CD4-positive, alpha-beta T cell treated with Interleukin-17A for 4 hours (primary cell): ENCODE data around the gene CACNA1C.

Experiments
- DNase-seq: peaks from one replicate; pipeline ENCODE4 v3.0.0-alpha.2; 2020; ENCODE audit warnings: mixed read lengths

CACNA1C gene

GRCh38 chr12:2495417-2496112, 442.8 kb downstream of the CACNA1C start:
- no peak for DNase-seq

GRCh38 chr12:2498964-2499500, 446.2 kb downstream of the CACNA1C start:
- no peak for DNase-seq

- DNase-seq = no peak
These were observed 448.8 kb downstream of the CACNA1C start for GRCh38 chr12:2501464-2502191.

GRCh38 chr12:2503036-2503435, 450.2 kb downstream of the CACNA1C start:
- no peak for DNase-seq

- no peak for DNase-seq
These were observed 451.0 kb downstream of the CACNA1C start for GRCh38 chr12:2503762-2504161.

GRCh38 chr12:2504577-2504976, 451.8 kb downstream of the CACNA1C start:
- no peak for DNase-seq

GRCh38 chr12:2507814-2508213, 455.0 kb downstream of the CACNA1C start:
- no peak for DNase-seq

GRCh38 chr12:2509137-2509536, 456.4 kb downstream of the CACNA1C start:
- DNase-seq = no peak

- DNase-seq = no peak
These were observed 457.3 kb downstream of the CACNA1C start for GRCh38 chr12:2510045-2510444.

GRCh38 chr12:2513141-2514037, 460.6 kb downstream of the CACNA1C start:
- DNase-seq = no peak

GRCh38 chr12:2514038-2514340, 461.2 kb downstream of the CACNA1C start:
- no peak for DNase-seq

GRCh38 chr12:2520722-2521246, 468.0 kb downstream of the CACNA1C start:
- DNase-seq = no peak

- no peak for DNase-seq
These were observed 470.5 kb downstream of the CACNA1C start for GRCh38 chr12:2523317-2523716.

GRCh38 chr12:2523844-2524243, 471.1 kb downstream of the CACNA1C start:
- DNase-seq = no peak

- DNase-seq = no peak
These were observed 473.6 kb downstream of the CACNA1C start for GRCh38 chr12:2526371-2526770.

- DNase-seq = no peak
These were observed 475.2 kb downstream of the CACNA1C start for GRCh38 chr12:2528001-2528400.

- DNase-seq = no peak
These were observed 477.0 kb downstream of the CACNA1C start for GRCh38 chr12:2529807-2530206.

- no peak for DNase-seq
These were observed 478.6 kb downstream of the CACNA1C start for GRCh38 chr12:2531371-2531770.

- no peak for DNase-seq
These were observed 480.2 kb downstream of the CACNA1C start for GRCh38 chr12:2533036-2533435.

- DNase-seq = no peak
These were observed 482.9 kb downstream of the CACNA1C start for GRCh38 chr12:2535583-2536204.

GRCh38 chr12:2536724-2537123, 483.9 kb downstream of the CACNA1C start:
- DNase-seq = no peak

GRCh38 chr12:2537868-2538541, 485.2 kb downstream of the CACNA1C start:
- no peak for DNase-seq
